ENCODE data around the gene FAM90A1. TPM values are rescaled to one million over a fixed set of nuclear protein-coding genes. Genes with fewer than 3 reads are reported as not detected.
"Not testable (repeated sequence)": the region's sequence is repeated elsewhere in the genome, so short reads cannot be mapped to it uniquely, and the experiment has no call there.

FAM90A1 gene
- not detected for total RNA-seq

GRCh38 chr12:8226992-8227731 is at the start of gene FAM90A1:
Gene FAM90A1, minus strand, starts transcription at chr12:8227618. Its CDS starts 2,786 bp downstream, at chr12:8224832.
- not testable (repeated sequence) for DNase-seq

DNA sequence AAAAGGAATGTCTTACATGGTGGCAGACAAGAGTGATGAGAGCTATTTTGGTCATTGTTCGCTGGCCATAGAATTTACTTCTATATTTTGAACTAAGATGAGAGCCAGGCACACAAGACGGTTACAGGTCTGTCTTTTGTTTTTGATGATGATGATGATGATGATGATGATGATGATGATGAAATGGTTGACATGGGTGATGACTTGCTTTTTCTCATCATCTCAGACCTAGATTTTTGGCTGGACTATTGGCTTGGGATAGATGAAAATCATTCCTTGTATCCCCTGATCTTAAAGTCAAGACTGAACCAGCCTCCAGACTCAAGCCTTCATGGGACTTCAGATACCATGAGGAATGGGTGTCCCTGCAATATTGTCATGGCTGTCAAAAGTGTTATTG is 49.0 kb upstream of the FAM90A1 start:
- DNase-seq, result not testable (repeated sequence)

DNA sequence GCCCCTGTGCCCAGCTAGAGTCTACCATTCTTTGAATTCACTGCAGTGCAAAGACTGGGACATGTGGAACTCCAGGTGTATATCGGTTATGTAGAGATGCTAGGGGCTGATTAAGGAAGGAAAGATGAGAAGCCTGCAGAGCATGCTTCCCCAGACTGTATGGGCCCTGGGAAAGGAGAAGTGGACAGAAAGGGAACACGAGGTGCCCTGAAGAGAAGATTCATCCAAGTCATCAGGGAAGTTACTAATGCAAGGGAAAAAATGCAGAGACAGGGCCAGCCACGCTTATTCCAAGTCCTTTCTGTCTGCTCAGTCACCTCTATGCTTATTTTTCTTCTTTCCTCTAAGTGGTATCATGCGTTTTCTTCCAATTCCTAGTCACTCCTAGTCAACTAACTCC is 39.3 kb upstream of the FAM90A1 start:
- DNase-seq, result not testable (repeated sequence)

- not testable (repeated sequence) for DNase-seq
These were observed 36.8 kb upstream of the FAM90A1 start for GRCh38 chr12:8264236-8264635.

DNA sequence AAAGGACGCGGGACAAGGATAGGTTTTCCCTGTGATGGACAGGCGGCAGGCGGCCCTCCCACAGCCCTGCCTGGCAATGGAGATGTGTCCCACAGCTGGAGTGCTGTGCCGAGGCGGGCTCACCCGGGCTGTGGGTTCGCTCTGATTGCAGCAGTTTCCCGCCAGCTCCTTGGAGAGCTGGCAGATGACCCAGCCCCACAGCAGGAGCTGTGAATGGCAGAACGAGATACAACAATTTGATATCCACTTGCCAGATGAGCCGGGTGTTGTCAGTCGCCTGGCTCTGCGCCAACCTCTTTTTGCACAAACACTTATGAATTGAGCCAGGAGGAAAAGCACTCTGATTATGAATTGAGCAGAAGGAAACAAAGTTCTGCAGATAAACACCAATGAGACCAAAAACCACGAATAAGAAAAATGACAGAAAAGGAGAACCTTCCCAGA is 33.7 kb upstream of the FAM90A1 start:
- DNase-seq, result not testable (repeated sequence)

DNA sequence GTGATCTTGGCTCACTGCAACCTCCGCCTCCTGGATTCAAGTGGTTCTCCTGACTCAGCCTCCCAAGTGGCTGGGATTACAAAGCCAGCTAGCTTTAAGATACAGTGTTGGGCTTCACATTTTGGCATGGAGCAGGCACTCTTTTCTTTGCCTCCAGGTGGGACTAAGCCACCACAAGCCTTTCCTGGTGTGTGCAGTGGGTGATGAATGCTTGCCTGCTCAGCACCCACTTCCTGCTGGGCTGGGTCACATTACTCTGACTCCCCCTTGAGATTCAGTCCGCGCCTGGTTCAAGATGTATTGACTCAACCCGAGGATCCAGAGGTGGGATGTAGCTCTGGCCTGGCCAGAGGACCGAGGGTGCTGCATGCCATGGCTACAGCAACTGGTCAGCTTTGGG is 28.9 kb upstream of the FAM90A1 start:
- not testable (repeated sequence) for DNase-seq

DNA sequence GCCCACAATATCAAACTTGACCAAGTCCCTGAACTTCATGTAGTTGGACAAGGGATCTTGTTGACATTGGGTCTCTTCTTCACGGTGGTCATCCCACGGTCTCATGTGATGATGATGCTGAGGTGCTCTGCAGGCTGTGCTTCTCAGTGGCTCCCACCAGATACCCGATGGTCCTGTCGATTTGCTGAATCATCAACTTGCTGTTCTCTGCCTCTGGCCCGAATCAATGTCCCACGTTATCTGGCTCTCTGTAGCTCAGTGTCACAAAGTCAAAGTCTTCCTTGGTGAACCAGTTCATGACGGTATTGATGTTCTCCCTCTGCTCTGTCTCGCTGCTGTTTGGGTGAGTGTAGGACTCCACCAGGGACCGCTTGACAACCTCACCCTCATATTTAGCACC is 27.3 kb upstream of the FAM90A1 start:
- not testable (repeated sequence) for DNase-seq

DNA sequence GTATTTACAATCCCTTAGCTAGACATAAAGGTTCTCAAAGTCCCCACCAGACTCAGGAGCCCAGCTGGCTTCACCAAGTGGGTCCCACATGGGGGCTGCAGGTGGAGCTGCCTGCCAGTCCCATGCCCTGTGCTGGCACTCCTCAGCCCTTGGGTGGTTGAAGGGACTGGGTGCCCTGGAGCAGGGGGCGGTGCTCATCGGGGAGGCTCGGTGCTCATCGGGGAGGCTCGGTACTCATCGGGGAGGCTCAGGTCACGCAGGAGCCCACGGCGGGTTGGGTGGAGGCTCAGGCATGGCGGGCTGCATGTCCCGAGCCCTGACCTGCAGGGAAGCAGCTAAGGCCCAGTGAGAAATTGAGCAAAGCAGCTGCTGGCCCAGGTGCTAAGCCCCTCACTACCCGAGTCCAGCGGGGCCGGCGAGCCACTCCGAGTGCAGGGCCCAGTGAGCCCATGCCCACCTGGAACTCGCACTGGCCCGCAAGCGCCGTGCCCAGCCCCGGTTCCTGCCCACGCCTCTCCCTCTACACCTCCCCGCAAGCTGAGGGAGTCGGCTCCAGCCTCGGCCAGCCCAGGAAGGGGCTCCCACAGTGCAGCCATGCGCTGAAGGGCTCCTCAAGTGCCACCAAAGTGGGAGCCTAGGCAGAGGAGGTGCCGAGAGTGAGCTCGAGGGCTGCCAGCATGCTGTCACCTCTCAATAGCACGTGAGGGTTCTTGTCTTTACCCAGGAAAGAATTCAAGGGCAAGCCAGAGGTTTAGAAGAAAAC is 24.8 kb upstream of the FAM90A1 start:
- not testable (repeated sequence) for DNase-seq

- DNase-seq, result not testable (repeated sequence)
These were observed 24.2 kb upstream of the FAM90A1 start for GRCh38 chr12:8251616-8252015.

DNA sequence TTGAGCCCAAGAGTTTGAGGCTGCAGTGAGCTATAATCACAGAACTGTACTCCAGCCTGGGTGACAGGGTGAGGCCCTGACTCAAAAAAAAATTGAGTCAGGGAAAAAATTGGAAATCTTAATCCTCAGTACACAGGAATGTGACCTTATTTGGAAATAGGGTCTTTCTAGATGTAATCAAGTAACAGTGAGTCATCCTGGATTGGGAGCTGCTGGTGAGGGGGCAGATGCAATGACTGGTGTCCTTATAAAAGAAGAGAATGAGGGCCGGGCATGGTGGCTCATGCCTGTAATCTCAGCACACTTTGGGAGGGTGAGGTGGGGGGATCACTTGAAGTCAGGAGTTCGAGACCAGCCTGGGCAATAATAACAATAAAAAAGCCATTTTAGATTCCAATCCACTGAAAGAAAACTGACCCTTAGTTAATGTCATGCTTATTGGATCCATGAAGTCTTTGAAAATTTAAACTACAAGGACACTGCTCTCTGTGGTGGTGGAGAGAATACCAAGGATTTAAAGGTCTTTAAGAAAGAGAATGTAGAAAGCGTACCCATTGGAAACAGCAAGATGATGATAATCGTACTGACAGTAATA is 19.6 kb upstream of the FAM90A1 start:
- DNase-seq, result not testable (repeated sequence)

DNA sequence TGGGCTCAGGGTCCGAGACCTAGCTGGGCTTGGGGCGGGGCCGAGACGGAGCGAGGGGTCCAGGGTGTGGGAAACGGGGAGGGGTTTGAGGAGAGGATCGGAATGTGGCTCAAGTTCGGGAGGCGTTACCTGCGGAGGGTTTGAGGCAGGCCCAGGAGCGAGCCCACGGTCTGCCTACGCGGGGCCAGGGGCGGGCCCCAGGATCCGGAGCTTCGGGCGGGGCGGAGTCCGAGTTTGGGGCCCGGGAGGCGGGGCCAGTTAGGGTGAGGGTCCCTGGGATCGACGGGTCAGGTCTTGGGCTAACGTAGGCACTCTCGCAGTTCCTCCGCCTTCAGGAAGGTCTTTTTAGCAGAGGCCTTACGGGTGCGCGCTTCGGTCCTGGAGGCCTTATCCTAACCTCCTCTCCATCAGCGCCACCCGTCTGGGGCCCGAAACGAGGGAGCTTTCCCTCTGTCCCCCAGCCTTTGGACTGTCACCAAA is 16.3 kb upstream of the FAM90A1 start:
- not testable (repeated sequence) for DNase-seq

GRCh38 chr12:8242880-8243681 is 15.7 kb upstream of the FAM90A1 start:
- peak; percentile 99 for DNase-seq

GRCh38 chr12:8242622-8242879 is 15.1 kb upstream of the FAM90A1 start:
- not testable (repeated sequence) for DNase-seq

- not testable (repeated sequence) for DNase-seq
These were observed 14.7 kb upstream of the FAM90A1 start for GRCh38 chr12:8241917-8242621.

DNA sequence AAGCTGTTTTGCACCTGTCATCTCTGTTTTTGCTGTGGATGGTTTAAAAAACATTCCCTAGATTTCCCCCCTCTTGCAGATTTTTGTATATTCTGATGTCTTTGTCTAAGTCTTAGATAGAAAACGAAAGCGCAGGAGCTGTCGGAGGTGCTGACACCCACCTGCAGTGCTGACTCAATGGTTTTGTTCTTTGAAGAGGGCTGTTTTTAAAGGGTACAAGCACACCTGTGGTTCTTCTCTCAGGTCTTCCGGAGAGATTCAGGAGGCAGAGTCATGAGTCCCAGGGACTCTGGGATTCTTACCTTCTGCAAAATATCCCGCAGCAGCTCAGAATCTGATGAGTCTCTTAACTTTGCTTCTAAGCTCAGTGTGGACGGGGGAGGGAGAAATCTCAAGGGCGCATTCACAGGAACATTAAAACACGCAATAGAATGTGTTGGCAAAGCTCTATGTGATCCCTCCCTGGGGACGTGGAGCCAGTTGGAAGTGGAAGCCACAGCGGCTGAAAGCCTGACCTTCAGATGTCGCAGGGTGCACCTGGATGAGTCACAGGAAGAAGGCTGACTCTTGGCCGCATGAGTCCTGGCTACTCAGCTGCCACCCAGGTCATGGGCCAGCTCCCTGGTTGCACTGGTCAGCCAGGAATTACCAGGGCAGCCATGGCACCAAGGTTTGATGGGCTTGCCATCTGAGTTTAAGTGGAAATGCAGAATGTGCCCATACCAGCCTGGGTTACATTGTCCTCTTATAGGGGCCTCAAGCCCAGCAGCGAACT is 13.1 kb upstream of the FAM90A1 start:
- DNase-seq, result not testable (repeated sequence)

GRCh38 chr12:8237031-8237430 is 9.6 kb upstream of the FAM90A1 start:
- not testable (repeated sequence) for DNase-seq

GRCh38 chr12:8235316-8236157 is 8.1 kb upstream of the FAM90A1 start:
- DNase-seq, result not testable (repeated sequence)

DNA sequence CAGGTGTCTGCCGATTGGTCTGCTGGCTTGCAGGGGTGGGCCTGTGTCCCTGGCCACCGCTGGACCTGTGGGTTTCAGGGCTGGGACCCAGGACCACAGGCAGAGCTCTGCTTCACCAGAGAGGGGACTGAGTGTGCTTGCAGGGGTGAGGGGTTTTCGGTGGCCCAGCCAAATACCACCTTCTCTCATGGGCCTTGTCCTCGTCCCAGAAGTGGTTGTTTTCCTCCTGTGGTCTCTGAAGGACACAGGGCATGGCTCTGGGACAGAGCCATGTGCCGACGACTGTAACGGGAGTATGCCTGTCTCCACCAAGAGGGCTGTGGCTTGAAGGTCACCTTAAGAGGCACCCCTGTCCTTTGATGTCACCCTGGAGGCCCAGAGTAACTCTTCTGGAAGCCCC is 7.3 kb upstream of the FAM90A1 start:
- DNase-seq, result not testable (repeated sequence)

- DNase-seq, result not testable (repeated sequence)
These were observed 6.6 kb upstream of the FAM90A1 start for GRCh38 chr12:8233935-8234495.
